ENCODE measurements around the gene TMEM184B. TPM values are rescaled to one million over a fixed set of nuclear protein-coding genes. Genes with fewer than 3 reads are reported as not detected.

TMEM184B gene
- total RNA-seq, 4 donors from 2014 or later = 27.9 to 67.4 (median 40.7) TPM

GRCh38 chr22:38290347-38290746 lies 17.5 kb upstream of the TMEM184B start:
- TF ChIP-seq, protein P1, sequence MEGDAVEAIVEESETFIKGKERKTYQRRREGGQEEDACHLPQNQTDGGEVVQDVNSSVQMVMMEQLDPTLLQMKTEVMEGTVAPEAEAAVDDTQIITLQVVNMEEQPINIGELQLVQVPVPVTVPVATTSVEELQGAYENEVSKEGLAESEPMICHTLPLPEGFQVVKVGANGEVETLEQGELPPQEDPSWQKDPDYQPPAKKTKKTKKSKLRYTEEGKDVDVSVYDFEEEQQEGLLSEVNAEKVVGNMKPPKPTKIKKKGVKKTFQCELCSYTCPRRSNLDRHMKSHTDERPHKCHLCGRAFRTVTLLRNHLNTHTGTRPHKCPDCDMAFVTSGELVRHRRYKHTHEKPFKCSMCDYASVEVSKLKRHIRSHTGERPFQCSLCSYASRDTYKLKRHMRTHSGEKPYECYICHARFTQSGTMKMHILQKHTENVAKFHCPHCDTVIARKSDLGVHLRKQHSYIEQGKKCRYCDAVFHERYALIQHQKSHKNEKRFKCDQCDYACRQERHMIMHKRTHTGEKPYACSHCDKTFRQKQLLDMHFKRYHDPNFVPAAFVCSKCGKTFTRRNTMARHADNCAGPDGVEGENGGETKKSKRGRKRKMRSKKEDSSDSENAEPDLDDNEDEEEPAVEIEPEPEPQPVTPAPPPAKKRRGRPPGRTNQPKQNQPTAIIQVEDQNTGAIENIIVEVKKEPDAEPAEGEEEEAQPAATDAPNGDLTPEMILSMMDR (IDR thresholded peaks at IDR 0.05) = no peak
- TF ChIP-seq POLR2A (IDR thresholded peaks at IDR 0.05) = no peak
- DNase-seq (ENCODE audit: low spot score in 2 of 2) = no peak
- intact Hi-C loops (cut with DNase I; ENCODE audit: low total_unique reads) = no loop called here
- WGBS, 2 donors = 79 to 84% methylated on average over 8 of the region's 8 CpGs
- H3K4me3 ChIP-seq (ENCODE audit: low read depth, poor library complexity, severe bottlenecking) = no peak overlapping the region

- TF ChIP-seq, protein P1 (IDR thresholded peaks at IDR 0.05) = no peak
- no peak for TF ChIP-seq POLR2A (IDR thresholded peaks at IDR 0.05)
- DNase-seq (ENCODE audit: low spot score in 2 of 2) = no peak
- intact Hi-C loops (cut with DNase I; ENCODE audit: low total_unique reads) = no loop called here
- 81 to 83% methylated on average over 12 of the region's 12 CpGs for WGBS, 2 donors
- no peak overlapping the region for H3K4me3 ChIP-seq (ENCODE audit: low read depth, poor library complexity, severe bottlenecking)
Observed at GRCh38 chr22:38289583-38290082, 16.8 kb upstream of the TMEM184B start.

- WGBS, 2 donors = 73 to 79% methylated on average over 10 to 11 of the region's 11 CpGs
Observed at GRCh38 chr22:38286915-38287669, 14.3 kb upstream of the TMEM184B start.

GRCh38 chr22:38285018-38285417 lies 12.2 kb upstream of the TMEM184B start:
- intact Hi-C loops (cut with DNase I; ENCODE audit: low total_unique reads) = no loop called here
- 75 to 77% methylated on average over 8 of the region's 8 CpGs for WGBS, 2 donors
- H3K4me3 ChIP-seq (ENCODE audit: low read depth, poor library complexity, severe bottlenecking) = no peak overlapping the region
- DNase-seq (ENCODE audit: low spot score in 2 of 2) = no peak
- no peak for TF ChIP-seq POLR2A (IDR thresholded peaks at IDR 0.05)
- TF ChIP-seq, protein P1 (IDR thresholded peaks at IDR 0.05) = no peak

More at GRCh38 chr22:38286915-38287669, 14.3 kb upstream of the TMEM184B start:
- intact Hi-C loops (cut with DNase I; ENCODE audit: low total_unique reads) = no loop called here
- no peak for TF ChIP-seq POLR2A (IDR thresholded peaks at IDR 0.05)
- TF ChIP-seq, protein P1 (IDR thresholded peaks at IDR 0.05) = no peak
- no peak for DNase-seq (ENCODE audit: low spot score in 2 of 2)
- no peak overlapping the region for H3K4me3 ChIP-seq (ENCODE audit: low read depth, poor library complexity, severe bottlenecking)

DNA sequence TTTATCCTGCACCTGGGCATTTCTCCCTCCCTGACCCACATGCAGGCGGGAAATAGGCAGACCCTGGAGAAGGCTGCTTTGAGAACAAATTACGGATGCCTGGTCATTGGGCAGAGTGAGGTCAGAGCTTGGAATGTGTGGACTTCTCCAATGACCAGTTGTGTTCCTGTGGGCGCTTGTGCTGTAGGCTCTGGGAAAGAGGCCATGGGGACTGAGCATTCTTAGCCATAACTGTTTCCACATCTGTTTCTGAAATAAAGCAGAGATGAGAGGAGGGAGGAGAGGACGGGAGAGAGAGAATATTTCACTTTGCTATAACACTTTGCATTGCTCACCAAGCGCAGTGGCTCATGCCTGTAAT lies 11.2 kb upstream of the TMEM184B start:
- intact Hi-C loops (cut with DNase I; ENCODE audit: low total_unique reads) = no loop called here
- no peak overlapping the region for H3K4me3 ChIP-seq (ENCODE audit: low read depth, poor library complexity, severe bottlenecking)
- 69 to 71% methylated on average over 5 of the region's 5 CpGs for WGBS, 2 donors
- DNase-seq (ENCODE audit: low spot score in 2 of 2) = no peak
- TF ChIP-seq, protein P1 (IDR thresholded peaks at IDR 0.05) = no peak
- TF ChIP-seq POLR2A (IDR thresholded peaks at IDR 0.05) = no peak
